ENCODE measurements around the gene PSME3.
"Not testable (repeated sequence)": the region's sequence is repeated elsewhere in the genome, so short reads cannot be mapped to it uniquely, and the experiment has no call there.

Gene PSME3

GRCh38 chr17:42878924-42879595, 45.9 kb downstream of the PSME3 start:
- no peak for DNase-seq

GRCh38 chr17:42879596-42879985, 46.4 kb downstream of the PSME3 start:
- DNase-seq, result no peak

- no peak for DNase-seq
These were observed 47.6 kb downstream of the PSME3 start for GRCh38 chr17:42880776-42881310.

GRCh38 chr17:42881706-42882105, 48.5 kb downstream of the PSME3 start:
- not testable (repeated sequence) for DNase-seq

- DNase-seq, result no peak
These were observed 49.0 kb downstream of the PSME3 start for GRCh38 chr17:42882166-42882565.

GRCh38 chr17:42883802-42884558, 50.8 kb downstream of the PSME3 start:
- no peak for DNase-seq

- DNase-seq, result not testable (repeated sequence)
These were observed 52.6 kb downstream of the PSME3 start for GRCh38 chr17:42885806-42886205.

GRCh38 chr17:42886283-42887176, 53.3 kb downstream of the PSME3 start:
- no peak for DNase-seq

- DNase-seq, result no peak
These were observed 56.6 kb downstream of the PSME3 start for GRCh38 chr17:42889809-42890208.

- DNase-seq, result no peak
These were observed 58.4 kb downstream of the PSME3 start for GRCh38 chr17:42891539-42892152.

GRCh38 chr17:42893359-42893758, 60.2 kb downstream of the PSME3 start:
- DNase-seq, result no peak

Measured in NCI-H510A treated with DMSO at 0.1 percent for 48 hours (cell line).